Immature natural killer cell (primary cell): ENCODE results near the gene WNK2. TPM values are rescaled to one million over a fixed set of nuclear protein-coding genes. Genes with fewer than 3 reads are reported as not detected.
"Not testable (repeated sequence)": the region's sequence is repeated elsewhere in the genome, so short reads cannot be mapped to it uniquely, and the experiment has no call there.

Source experiments
- DNase-seq, 3 donors: peaks; one replicate each; pipeline ENCODE4 v3.0.0; 2022; ENCODE audit warnings: mixed read lengths in 1 of 3
- H3K27ac Mint-ChIP-seq, 6 donors: one replicate each; pipeline ENCODE4 v1.8.0; 2020; ENCODE audit warnings: mixed read lengths in 6 of 6, mild to moderate bottlenecking in 5 of 6, inconsistent platforms in 4 of 6, moderate library complexity in 3 of 6
- H3K27me3 Mint-ChIP-seq, 3 donors: one replicate each; pipeline ENCODE4 v1.8.0; 2020 to 2021; ENCODE audit warnings: low read depth in 3 of 3, mild to moderate bottlenecking in 3 of 3, mixed read lengths in 3 of 3, moderate library complexity in 3 of 3, inconsistent platforms in 1 of 3
- H3K36me3 Mint-ChIP-seq, 3 donors: one replicate each; pipeline ENCODE4 v1.8.0; 2020; ENCODE audit warnings: mixed read lengths in 3 of 3, inconsistent platforms in 2 of 3, mild to moderate bottlenecking in 2 of 3
- H3K4me1 Mint-ChIP-seq, 2 donors: one replicate each; pipeline ENCODE4 v1.8.0; 2020; ENCODE audit warnings: inconsistent platforms in 2 of 2, mild to moderate bottlenecking in 2 of 2, mixed read lengths in 2 of 2, moderate library complexity in 1 of 2
- H3K4me3 Mint-ChIP-seq, 5 donors: one replicate each; pipeline ENCODE4 v1.8.0; 2020; ENCODE audit warnings: mild to moderate bottlenecking in 5 of 5, mixed read lengths in 5 of 5, inconsistent platforms in 3 of 5, moderate library complexity in 3 of 5
- H3K9me3 Mint-ChIP-seq, 6 donors: one replicate each; pipeline ENCODE4 v1.8.0; 2020; ENCODE audit warnings: mild to moderate bottlenecking in 6 of 6, mixed read lengths in 6 of 6, inconsistent platforms in 4 of 6, moderate library complexity in 3 of 6
- polyA plus RNA-seq, 3 donors: library from polyadenylated mRNA; unstranded; fragments of 300-500 nt; fragmentation: Illumina TruSeq; gene quantifications; one replicate each; pipeline ENCODE4 v1.2.3, GENCODE V29; 2021

Gene WNK2
- polyA plus RNA-seq, 3 donors from 2014 or later: not detected

DNA sequence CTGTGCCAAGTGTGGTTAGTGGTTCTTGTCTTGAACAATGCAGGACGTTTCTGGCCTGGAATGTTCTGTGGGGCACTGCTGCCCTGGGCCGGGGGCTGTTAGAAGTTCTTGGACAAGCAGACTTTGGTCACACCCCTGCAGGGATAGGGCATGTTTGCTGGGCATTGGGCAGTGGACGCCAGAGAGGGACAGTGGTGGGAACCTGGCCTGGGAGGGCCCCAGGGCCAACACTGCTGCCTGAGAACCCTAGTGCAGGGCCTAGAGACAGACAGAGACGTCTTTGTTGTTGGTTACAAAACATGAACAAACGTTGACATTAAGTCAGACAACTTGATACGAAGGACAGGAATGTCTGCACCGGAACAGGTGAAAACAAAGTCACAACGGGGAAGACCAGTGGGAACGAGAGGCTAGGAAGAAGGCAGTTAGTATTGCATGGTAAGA lies 57.0 kb downstream of the WNK2 start:
- Mint-ChIP-seq H3K4me1 (peaks cover 30 to 36% of the 10 kb centered on the region in 2 donors), H3K9me3 (peaks cover 6 to 15% (median 10%) of the 10 kb centered on the region in 6 donors), H3K4me3 (no peak overlapping the region), H3K27ac (no peak overlapping the region), H3K27me3 (peaks cover 18 to 23% (median 20%) of the 10 kb centered on the region in 3 donors), H3K36me3 (peaks cover 0 to 4% (median 0%) of the 10 kb centered on the region in 3 donors)
- DNase-seq: no peak

DNA sequence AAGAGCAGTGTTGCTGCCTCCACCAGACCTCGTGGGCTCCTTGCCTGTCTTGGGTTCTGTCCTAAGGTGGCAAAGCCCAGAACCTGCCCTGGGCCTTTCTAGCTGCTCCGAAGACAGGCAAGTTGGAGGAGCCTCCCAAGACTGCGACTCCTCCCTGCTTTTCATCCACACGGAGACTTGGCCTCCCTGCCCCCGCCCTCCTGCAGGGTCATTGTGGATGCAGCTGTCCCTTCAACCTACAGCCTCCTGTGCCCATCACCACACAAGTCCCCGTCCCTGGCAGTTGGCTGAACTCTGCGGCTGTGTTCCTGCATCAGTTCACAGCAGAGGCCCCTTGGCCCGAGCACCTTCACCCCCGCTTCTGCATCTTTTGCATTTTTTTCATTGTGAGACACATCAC lies 59.2 kb downstream of the WNK2 start:
- H3K27me3 Mint-ChIP-seq: peaks cover 8 to 18% (median 12%) of the 10 kb centered on the region in 3 donors
- no peaks in the 10 kb centered on the region for H3K36me3 Mint-ChIP-seq
- H3K4me1 Mint-ChIP-seq: peaks cover 8 to 14% of the 10 kb centered on the region in 2 donors

DNA sequence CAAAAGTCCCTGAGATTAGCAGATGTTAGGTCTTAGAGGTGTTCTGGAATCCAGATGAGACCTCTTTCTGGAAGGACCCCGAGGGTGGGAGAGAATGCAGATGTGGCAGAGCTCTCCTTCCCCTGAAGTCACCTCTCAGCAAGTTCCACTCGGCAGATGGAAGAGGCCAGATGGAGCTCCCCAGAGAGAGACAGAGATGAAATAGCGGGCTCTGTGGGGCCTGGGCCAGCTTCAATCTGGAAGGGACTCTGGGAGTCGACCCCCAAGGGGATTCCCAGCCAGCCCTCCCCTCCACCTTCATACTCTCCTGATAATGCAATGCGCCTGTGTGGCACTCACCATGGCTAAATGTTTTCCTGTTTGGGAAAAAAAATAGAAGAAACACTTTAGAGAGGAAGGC lies 60.2 kb downstream of the WNK2 start:
- Mint-ChIP-seq H3K27me3 (peaks cover 8 to 20% (median 12%) of the 10 kb centered on the region in 3 donors), H3K4me1 (peaks cover 6 to 9% of the 10 kb centered on the region in 2 donors), H3K9me3 (no peaks in the 10 kb centered on the region), H3K27ac (no peak overlapping the region), H3K36me3 (no peaks in the 10 kb centered on the region), H3K4me3 (no peak overlapping the region)
- no peak for DNase-seq

More for the DNA sequence above, 59.2 kb downstream of the WNK2 start:
- no peak for DNase-seq
- Mint-ChIP-seq H3K27ac (no peak overlapping the region), H3K4me3 (no peak overlapping the region), H3K9me3 (no peaks in the 10 kb centered on the region)

DNA sequence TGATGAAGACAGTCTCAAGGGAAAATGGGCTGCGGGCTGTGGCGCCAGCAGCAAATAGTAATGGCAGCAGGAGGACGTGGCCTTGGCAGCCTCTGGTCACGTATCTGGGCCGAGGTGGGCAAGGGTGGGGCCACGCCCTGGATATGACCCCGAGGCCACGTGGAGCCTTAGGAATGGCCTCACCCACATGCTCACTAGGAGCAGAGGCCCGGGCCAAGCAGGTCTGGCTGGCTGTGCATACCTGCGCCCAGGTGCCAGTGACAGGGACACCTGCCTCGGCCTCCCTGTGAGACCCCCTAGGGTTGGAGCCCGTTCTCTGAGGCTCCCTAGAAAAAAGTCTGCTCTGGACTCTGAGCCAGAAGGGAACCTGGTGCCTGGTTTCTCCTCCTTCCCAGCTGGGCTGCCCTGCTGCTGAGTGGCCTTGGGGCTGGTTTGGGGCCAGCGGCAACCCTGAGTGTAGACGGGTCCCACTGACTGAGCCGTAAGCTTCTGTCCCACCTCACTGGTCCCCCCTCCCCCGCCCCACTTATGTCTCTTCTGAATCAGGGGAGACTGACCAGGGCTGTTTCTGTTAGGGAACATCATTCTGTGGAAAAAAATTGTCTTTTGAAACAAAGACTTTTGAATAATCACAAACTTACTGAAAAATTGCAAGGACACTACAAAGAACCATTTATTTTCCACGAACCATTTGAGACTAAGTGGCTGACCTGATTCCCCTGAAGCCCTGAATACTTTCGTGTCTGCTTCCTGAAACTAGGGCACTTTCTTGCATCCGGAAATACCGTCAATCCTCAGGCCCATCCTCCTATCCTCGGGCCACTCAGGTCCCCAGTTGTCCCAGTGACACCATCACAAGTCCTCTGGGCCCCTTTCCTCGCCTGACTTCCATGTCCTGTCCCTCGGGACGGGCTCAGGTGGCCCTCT lies 60.8 kb downstream of the WNK2 start:
- Mint-ChIP-seq H3K27ac (no peak overlapping the region), H3K4me1 (peaks cover 0 to 2% of the 10 kb centered on the region in 2 donors), H3K9me3 (no peaks in the 10 kb centered on the region), H3K4me3 (no peak overlapping the region), H3K27me3 (peaks cover 8 to 20% (median 11%) of the 10 kb centered on the region in 3 donors), H3K36me3 (no peaks in the 10 kb centered on the region)
- no peak for DNase-seq

DNA sequence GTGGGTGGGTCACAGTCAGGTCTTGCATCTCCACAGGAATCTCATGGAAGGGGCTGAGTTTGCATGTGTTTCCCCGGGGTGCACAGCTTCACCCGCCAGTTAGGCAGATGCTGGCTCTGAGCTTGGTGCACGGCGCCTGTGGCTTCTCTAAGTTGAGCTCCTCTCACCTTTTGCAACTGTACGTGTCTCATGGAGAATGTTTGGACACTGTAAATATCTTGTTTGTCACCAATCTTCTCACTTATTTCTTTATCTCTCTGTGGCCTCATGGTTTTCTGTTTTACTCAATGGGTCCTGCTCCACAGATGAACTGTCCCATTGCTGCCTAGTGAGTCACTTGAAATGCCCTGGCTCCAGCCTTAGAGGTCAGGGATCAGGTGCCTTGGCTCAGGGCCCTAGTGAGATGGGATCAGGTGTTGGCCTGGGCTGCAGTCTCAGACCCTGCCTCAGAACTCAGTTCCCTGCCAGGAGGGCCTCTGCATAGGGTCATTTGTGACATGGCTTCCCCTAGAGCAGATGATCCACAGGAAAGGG lies 61.6 kb downstream of the WNK2 start:
- no peak overlapping the region for H3K27ac Mint-ChIP-seq
- peaks cover 8 to 16% (median 8%) of the 10 kb centered on the region in 3 donors for H3K27me3 Mint-ChIP-seq
- H3K4me3 Mint-ChIP-seq: no peak overlapping the region
- DNase-seq: no peak
- no peaks in the 10 kb centered on the region for H3K4me1 Mint-ChIP-seq
- no peaks in the 10 kb centered on the region for H3K36me3 Mint-ChIP-seq
- H3K9me3 Mint-ChIP-seq: no peaks in the 10 kb centered on the region

DNA sequence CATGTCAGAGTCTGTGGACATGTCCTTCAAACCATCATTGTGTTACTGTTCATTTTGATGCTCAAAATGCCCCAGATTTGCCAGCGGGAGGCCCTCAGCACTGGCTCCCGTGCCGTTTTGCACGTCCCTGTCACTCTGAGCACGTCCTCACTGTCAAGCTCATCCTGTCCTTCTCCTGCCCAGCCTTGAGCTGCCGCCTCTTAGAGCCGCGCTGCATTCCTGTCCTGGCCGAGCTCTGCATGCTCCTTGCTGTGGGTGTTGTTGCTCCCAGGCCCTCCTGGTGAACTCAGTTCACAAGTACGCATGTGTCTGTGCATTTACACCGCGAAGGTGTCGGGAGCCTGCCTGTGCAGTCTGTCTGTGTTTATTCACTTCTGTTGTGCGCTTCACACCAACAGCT lies 62.2 kb downstream of the WNK2 start:
- no peak overlapping the region for H3K27ac Mint-ChIP-seq

DNA sequence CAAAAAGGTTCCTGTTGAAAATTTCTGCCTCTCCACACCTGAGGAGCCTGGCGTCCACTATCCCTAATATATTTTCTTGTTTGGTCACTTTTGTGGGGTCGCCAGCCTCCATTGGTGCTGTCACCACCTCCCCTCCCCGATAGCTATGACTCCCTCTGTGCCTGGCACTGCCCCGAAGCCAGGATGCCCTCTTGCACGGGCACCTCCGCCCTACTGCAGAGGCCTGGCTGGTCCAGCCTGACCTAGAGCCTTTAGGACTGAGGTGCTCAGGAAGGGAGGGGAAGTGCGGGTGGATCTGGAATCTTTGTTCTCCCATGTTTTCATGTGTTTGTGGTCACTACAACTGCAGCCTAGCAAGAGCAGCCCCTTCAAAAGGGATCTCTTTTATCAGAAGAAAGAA lies 62.6 kb downstream of the WNK2 start:
- Mint-ChIP-seq H3K27me3 (peaks cover 3 to 16% (median 8%) of the 10 kb centered on the region in 3 donors), H3K36me3 (no peaks in the 10 kb centered on the region), H3K4me1 (no peaks in the 10 kb centered on the region), H3K4me3 (no peak overlapping the region), H3K9me3 (no peaks in the 10 kb centered on the region), H3K27ac (no peak overlapping the region)
- no peak for DNase-seq

More for the DNA sequence above, 62.2 kb downstream of the WNK2 start:
- Mint-ChIP-seq H3K4me3 (no peak overlapping the region), H3K27me3 (peaks cover 6 to 16% (median 8%) of the 10 kb centered on the region in 3 donors), H3K36me3 (no peaks in the 10 kb centered on the region), H3K9me3 (no peaks in the 10 kb centered on the region), H3K4me1 (no peaks in the 10 kb centered on the region)
- no peak for DNase-seq

DNA sequence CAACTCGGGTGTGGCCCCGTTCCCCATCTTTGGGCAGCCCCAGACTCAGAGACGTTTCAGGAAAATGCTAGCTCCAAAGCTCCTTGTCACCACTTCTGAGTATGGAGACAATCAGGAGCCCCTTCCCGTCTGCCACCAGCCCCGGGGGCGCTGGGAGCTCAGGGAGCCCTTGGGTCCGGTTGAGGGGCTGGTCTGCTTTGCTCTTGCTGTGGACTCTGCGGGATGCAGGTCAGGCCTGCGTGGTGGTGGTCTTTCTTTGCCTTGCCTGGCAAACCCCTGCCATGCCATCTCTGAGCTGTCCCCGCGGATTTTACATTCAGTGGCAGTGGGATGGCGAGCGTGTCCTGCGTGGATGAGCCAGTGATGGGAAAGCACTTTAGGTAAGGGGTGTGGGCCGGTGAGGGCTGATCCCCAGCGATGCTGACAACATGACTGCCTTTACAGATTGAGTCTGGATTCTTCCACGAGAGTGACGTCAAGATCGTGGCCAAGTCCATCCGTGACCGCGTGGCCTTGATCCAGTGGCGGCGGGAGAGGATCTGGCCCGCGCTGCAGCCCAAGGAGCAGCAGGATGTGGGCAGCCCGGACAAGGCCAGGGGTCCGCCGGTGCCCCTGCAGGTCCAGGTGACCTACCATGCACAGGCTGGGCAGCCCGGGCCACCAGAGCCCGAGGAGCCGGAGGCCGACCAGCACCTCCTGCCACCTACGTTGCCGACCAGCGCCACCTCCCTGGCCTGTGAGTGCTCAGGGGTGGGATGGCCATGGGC lies 63.3 kb downstream of the WNK2 start:
- Mint-ChIP-seq H3K36me3 (no peaks in the 10 kb centered on the region), H3K4me3 (no peak overlapping the region), H3K9me3 (no peaks in the 10 kb centered on the region), H3K27me3 (peaks cover 3 to 16% (median 6%) of the 10 kb centered on the region in 3 donors), H3K27ac (no peak overlapping the region), H3K4me1 (no peaks in the 10 kb centered on the region)
- DNase-seq: no peak

DNA sequence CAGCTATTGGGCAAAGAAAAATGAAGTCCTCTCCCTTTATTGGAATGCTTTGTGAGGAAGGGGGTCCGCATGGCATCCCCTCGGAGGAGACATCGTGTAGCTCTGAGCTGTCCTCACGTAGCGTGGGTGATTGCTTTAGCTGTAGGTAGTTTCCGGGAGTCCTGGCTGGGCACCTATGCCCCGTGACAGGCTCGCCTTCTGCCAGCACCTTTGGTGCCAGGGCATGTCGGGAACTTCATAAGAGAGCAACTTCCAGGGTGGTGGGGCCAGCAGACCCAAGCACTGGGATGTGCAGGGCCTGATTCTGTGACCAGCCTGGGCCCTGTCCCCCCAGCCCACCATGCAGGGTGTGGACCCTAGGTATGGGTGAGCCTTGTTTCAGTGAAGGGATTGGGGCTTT lies 64.0 kb downstream of the WNK2 start:
- no peak overlapping the region for H3K27ac Mint-ChIP-seq
- DNase-seq: no peak
- H3K9me3 Mint-ChIP-seq: no peaks in the 10 kb centered on the region
- no peaks in the 10 kb centered on the region for H3K4me1 Mint-ChIP-seq
- no peak overlapping the region for H3K4me3 Mint-ChIP-seq
- H3K27me3 Mint-ChIP-seq: peaks cover 0 to 10% (median 6%) of the 10 kb centered on the region in 3 donors
- no peaks in the 10 kb centered on the region for H3K36me3 Mint-ChIP-seq

DNA sequence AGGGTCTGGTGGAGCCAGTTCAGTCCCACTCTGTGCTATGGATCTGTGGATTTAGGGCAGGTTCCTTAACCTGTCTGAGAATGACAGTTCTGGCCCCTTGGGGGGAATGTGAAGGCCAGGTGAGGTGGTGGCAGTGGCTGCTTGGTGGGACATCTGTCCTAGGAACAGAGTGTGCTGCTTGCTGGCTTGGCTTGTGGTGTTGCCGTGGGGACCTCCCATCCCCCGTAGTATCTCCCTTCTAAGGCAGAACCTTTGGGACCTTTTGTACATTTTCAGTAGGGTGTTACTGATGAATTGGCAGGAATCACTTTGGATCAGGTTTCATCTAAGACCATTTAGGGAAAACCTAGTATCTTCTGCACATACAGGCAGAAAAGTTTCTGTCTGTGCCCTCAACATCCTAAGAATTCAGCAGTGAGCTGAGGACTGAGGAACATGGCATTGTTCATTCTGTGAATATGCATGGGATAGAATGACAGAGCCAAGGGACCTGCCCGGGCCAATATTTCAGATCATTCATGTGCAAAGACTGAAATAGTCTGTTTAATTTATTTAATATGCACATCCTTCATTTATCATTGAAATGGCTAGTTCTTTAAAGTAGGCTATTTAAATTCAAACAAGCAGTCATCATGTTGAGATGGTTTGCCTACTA lies 64.6 kb downstream of the WNK2 start:
- H3K27ac Mint-ChIP-seq: no peak overlapping the region
- no peak for DNase-seq
- no peaks in the 10 kb centered on the region for H3K36me3 Mint-ChIP-seq
- peaks cover 0 to 10% (median 6%) of the 10 kb centered on the region in 3 donors for H3K27me3 Mint-ChIP-seq
- no peak overlapping the region for H3K4me3 Mint-ChIP-seq
- H3K9me3 Mint-ChIP-seq: no peaks in the 10 kb centered on the region
- H3K4me1 Mint-ChIP-seq: no peaks in the 10 kb centered on the region

DNA sequence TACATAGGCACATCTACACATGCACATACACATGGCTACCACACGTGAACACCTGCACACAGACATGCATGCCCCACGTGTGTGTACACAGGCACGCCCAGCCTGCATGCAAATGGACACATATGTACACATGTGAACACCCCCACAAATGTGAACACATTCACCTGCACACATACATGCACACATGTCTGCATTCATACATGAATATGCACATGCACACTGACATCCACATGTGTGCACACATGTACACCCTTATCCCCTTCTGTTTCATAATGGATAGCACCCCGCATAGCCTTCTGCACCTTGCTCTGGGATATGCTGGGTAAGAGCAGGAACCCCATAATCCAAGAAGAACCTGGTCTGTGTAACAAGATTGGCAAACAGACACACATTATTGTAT lies 66.2 kb downstream of the WNK2 start:
- H3K27ac Mint-ChIP-seq: no peak overlapping the region
- no peak overlapping the region for H3K4me3 Mint-ChIP-seq
- peaks cover 0 to 8% (median 5%) of the 10 kb centered on the region in 3 donors for H3K27me3 Mint-ChIP-seq
- no peak for DNase-seq
- H3K4me1 Mint-ChIP-seq: no peaks in the 10 kb centered on the region
- H3K36me3 Mint-ChIP-seq: no peaks in the 10 kb centered on the region
- H3K9me3 Mint-ChIP-seq: no peaks in the 10 kb centered on the region

DNA sequence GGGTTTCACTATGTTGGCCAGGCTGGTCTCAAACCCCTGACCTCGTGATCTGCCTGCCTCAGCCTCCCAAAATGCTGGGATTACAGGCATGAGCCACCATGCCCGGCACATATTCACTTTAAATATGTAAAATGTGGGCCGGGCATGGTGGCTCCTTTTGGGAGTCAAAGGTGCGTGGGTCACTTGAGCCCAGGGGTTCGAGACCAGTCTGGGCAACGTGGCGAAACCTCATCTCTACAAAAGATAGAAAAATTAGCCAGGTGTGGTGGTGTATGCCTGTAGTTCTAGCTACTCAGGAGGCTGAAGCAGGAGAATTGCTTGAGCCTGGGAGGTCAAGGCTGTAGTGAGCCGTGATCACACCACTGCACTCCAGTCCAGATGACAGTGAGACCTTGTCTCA lies 67.4 kb downstream of the WNK2 start:
- peaks cover 0 to 10% (median 5%) of the 10 kb centered on the region in 3 donors for H3K27me3 Mint-ChIP-seq
- H3K4me3 Mint-ChIP-seq, DNase-seq, H3K4me1 Mint-ChIP-seq, H3K36me3 Mint-ChIP-seq, H3K9me3 Mint-ChIP-seq, H3K27ac Mint-ChIP-seq: not testable (repeated sequence)

DNA sequence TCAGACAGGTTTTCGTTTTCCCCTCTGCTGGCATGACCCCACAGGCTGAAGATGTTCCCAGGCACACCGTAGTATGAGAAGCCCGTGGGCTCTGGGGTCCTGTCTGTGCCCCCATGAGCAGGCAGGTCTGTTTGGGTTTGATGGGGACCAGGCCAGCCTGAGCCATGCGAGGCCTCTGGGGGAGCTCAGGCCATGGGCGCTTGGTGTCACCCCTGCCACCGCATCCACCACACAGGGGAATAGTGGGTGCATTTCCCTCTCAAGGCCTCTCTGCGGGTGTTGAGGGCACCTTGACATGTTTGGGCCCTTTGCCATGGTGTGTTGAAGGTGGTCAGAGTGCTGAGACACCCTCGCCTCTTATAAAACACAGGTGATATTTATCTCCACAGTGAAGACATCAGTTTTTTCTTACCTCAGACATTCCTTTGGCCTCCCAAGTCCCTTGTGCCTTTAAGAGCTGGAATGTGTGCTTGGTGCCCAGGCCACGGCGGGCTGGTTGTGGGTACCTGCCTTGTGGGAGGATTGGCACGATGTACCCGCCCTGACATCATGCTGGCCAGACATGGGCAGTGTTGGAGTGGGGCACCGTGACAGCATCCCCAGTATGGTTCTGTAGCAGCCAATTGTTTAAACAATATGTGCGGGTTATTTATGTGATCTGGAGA lies 68.3 kb downstream of the WNK2 start:
- no peak for DNase-seq
- H3K27me3 Mint-ChIP-seq: peaks cover 0 to 13% (median 2%) of the 10 kb centered on the region in 3 donors
- H3K9me3 Mint-ChIP-seq: no peaks in the 10 kb centered on the region
- H3K4me1 Mint-ChIP-seq: peaks cover 0 to 2% of the 10 kb centered on the region in 2 donors
- no peak overlapping the region for H3K4me3 Mint-ChIP-seq
- H3K27ac Mint-ChIP-seq: no peak overlapping the region
- no peaks in the 10 kb centered on the region for H3K36me3 Mint-ChIP-seq
